ENCODE measurements around the gene SDR42E1.

SDR42E1 gene

GRCh38 chr16:81939164-81940056 is 71.9 kb downstream of the SDR42E1 start:
- no peak for DNase-seq (ENCODE audit: low spot score)

Data from COLO829 (cell line).